ENCODE data around the gene NUDT3.
"Not testable (repeated sequence)": the region's sequence is repeated elsewhere in the genome, so short reads cannot be mapped to it uniquely, and the experiment has no call there.

The NUDT3 gene

GRCh38 chr6:34248727-34249468, 143.6 kb downstream of the NUDT3 start, which contains the start of gene SMIM29:
Gene SMIM29, minus strand, starts transcription at chr6:34249006. Its CDS starts 1,215 bp downstream, at chr6:34247791.
- peak; percentile 88 to 98 for DNase-seq

GRCh38 chr6:34248198-34248726, 144.2 kb downstream of the NUDT3 start:
- peak; percentile 57 to 67 for DNase-seq

- no peak for DNase-seq
Measured at GRCh38 chr6:34247481-34248197, 144.8 kb downstream of the NUDT3 start.

- DNase-seq: no peak
Measured at GRCh38 chr6:34246563-34247391, 145.7 kb downstream of the NUDT3 start.

GRCh38 chr6:34246249-34246562, 146.3 kb downstream of the NUDT3 start:
- DNase-seq: no peak

- DNase-seq: not testable (repeated sequence)
Measured at GRCh38 chr6:34245761-34246140, 146.7 kb downstream of the NUDT3 start.

- DNase-seq: not testable (repeated sequence)
Measured at GRCh38 chr6:34245032-34245760, 147.3 kb downstream of the NUDT3 start.

- peak; percentile 78 to 84 for DNase-seq
Measured at GRCh38 chr6:34243901-34244884, 148.3 kb downstream of the NUDT3 start.

GRCh38 chr6:34243131-34243771, 149.2 kb downstream of the NUDT3 start:
- no peak for DNase-seq

- DNase-seq: no peak
Measured at GRCh38 chr6:34242252-34243130, 150.0 kb downstream of the NUDT3 start.

GRCh38 chr6:34241351-34242215, 150.9 kb downstream of the NUDT3 start:
- no peak for DNase-seq

GRCh38 chr6:34240329-34241248, 151.9 kb downstream of the NUDT3 start:
- DNase-seq: no peak

GRCh38 chr6:34239893-34240292, 152.6 kb downstream of the NUDT3 start:
- DNase-seq: no peak

- no peak for DNase-seq
Measured at GRCh38 chr6:34239500-34239825, 153.0 kb downstream of the NUDT3 start.

- DNase-seq: no peak
Measured at GRCh38 chr6:34238585-34239499, 153.6 kb downstream of the NUDT3 start.

Measured in inflammatory macrophage treated with lipopolysaccharide for 1 hour (primary cell).